ENCODE data around the gene MINDY3.
"Not testable (repeated sequence)": the region's sequence is repeated elsewhere in the genome, so short reads cannot be mapped to it uniquely, and the experiment has no call there.

MINDY3 gene

DNA sequence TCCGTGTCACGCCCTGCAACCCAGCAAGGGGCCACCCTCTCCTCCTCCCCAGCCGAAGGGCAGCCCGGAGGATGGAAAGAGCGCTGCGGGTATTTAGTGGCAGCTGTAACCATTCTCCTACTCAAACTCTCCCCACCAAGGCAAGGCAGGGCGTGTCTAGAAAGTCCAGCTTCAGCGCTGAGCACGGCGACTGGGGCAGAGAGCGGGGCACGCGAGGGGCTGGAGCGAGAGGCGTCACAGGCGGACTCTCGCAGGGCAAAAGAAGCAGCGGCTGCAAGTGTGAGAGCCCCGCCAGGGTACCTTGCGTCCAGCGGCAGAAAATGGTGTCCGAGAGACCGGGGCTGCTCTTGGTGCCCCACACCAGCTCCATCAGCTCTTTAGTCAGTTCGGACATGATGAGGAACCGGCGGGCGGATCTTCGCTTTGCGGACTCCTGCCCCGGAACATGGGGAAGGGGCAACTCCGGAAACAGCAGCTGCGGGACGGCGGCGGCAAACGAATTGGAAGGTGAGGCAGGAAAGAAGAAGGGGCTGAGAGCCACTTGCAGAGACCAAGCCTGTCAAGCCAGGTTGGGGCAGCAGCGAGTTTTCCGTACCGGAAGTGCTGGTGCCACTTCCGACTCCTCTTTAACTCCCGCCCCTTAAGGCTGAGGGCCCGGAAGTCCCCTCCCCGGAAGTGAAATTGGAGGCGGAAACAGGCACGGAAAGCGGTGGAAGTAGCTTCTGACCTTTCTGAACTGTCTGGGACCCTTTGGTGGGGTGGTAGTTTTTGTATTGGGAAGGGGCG is at the start of gene MINDY3:
MINDY3 (minus strand) TSS at position 602 of the 786 bp plus-strand sequence; CDS start at position 394, 208 bp downstream.
- peak within 1 kb of the TSS; percentile 90 for H3K4me3 ChIP-seq (ENCODE audit: low read depth, low read length)

DNA sequence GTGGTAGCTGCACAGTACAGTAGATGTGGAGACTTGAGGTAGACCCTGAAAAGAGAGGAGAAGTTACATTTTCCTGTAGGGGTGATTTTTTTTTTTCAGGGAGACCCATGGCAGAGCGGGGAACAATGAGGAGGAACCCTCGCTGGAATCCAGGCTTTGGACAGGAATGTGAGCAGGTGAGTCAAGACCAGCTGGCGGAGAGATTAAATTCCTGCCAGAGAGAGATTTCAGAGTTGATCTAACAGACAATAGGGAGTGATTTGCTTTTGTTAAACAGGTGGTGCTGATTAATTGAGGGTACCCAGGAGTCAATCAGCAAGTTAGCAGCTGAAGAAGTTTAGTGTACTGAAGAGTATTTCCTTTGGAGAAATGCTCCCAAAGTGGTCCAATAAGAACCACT is 41.6 kb upstream of the MINDY3 start:
- H3K4me3 ChIP-seq (ENCODE audit: low read depth, low read length): no peak overlapping the region

DNA sequence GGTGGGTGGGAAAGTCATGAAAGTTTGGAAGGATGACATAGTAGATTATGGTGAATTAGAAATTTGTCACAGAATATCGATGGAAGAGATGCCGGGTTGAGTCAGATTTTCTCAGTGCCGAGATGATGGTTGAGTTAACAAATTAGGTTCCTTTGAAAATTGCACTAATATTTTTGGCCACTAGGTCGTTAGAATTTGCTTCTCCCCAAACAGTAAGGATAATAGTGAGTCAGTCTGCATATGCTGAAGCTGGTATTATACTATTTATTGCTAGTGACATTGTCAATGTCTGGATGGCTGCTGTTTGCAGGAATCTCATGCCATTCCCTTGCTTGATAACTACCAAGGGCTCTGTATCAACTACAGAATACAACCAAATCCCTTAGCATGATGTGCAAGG is 37.7 kb upstream of the MINDY3 start:
- no peak overlapping the region for H3K4me3 ChIP-seq (ENCODE audit: low read depth, low read length)

DNA sequence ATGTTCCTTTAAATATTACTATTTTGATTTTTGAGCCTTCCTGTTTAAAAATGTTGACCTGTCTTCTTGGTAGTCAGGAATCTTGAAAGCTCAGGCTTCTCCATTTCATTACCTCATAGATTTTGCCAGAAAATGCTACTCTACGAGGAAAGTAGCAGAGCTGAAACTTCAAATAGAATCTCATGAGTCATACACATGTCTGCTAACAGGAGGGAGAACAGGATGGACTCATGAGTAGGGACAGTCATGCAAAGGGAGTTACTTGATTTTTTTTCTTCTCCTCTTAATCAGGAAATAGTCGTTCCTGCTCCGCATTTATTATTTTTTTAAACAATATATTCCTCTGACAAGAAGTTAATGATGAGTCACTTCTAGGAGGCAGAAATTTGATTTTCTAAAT is 37.0 kb upstream of the MINDY3 start:
- no peak overlapping the region for H3K4me3 ChIP-seq (ENCODE audit: low read depth, low read length)

DNA sequence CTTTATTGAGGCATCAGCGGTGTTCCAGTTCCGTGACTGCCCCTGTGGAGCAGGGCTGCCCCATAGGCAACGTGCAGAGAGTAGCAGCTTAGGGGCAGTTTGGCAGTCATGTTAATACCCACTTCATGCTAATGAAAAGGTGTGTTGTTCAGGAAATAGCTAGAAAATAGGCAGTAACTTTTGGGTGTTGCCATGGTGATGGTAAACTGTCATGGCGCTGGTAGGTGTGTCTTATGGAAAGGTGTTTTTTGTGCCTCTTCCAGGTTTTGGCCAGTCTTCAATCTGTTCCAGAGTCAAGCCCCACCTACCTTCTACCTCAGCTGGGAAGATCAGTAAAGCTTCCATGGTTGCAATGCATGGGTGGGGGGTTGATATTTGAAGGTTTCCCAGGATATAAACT is 36.3 kb upstream of the MINDY3 start:
- no peak overlapping the region for H3K4me3 ChIP-seq (ENCODE audit: low read depth, low read length)

DNA sequence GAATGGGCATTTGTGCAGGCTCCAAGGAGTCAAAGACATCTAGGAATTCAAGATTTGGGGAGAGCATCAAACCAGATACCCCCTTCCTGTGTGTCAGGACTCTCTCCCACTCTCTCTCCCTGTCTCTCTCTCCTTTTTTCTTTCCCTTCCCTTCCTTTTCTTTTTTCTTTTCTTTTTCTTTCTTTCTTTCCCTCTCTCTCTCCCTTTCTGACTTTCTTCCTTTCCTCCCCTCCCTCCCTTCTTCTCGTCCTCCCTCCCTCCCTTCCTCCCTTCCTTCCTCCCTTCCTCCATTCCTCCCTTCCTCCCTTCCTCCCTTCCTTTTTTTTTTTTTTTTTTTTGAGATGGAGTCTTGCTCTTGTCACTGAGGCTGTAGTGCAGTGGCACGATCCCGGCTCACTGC is 24.1 kb upstream of the MINDY3 start:
- H3K4me3 ChIP-seq (ENCODE audit: low read depth, low read length): no peak overlapping the region

DNA sequence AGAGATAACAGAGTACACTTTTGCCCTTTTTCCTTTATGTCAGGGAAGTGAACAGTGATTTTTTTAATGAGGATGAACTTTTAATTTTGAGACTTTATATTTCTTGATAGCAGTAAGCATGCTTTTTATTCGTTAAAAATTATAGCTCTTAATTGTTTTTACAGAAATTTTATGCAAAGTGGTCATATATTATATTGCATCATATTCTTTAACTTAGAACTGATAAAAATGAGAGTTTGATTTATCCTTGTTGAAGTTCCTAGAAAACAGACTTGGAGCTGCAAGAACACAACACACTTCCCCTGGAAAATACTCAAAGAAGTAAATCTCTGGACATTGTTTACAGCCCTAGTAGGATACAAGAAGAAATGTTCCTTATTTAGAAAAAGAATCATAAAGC is 21.2 kb upstream of the MINDY3 start:
- no peak overlapping the region for H3K4me3 ChIP-seq (ENCODE audit: low read depth, low read length)

DNA sequence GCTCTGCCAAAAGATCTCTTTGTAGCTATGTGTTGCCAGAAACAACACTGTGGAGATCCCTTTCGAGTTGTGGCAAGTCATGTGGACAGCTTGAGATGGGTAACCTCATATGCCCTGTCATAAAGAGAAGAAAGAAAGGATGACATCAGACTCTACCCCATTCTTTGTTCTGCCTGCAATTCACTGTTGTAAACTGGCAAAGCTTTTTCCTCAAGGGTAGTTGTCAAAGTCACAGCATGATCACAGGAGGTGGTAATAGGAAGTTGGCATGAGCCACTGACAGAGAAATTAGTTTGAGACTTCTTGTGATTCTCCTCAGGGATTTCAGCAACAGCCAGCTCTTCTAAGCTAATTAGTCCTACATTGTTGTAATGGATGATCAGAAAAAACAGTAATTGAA is 19.4 kb upstream of the MINDY3 start:
- no peak overlapping the region for H3K4me3 ChIP-seq (ENCODE audit: low read depth, low read length)

DNA sequence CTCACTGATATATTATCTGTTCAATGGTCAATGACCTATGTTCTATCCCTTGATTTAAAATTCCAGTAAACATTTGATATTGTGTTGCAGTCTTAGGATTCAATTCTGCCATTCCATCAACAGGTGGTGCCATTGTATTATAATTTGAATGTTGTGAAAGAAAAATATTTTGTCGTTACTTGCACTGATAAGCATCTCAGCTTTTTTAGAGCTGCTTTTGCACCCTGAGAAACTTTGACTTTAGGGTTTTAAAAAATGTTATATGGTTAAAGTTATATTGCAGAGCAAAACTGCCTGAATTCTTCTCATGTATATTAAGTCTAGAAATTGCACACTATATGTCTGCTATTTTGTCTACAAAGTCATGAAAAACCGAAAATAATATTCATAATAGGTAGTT is 18.8 kb upstream of the MINDY3 start:
- H3K4me3 ChIP-seq (ENCODE audit: low read depth, low read length): no peak overlapping the region

DNA sequence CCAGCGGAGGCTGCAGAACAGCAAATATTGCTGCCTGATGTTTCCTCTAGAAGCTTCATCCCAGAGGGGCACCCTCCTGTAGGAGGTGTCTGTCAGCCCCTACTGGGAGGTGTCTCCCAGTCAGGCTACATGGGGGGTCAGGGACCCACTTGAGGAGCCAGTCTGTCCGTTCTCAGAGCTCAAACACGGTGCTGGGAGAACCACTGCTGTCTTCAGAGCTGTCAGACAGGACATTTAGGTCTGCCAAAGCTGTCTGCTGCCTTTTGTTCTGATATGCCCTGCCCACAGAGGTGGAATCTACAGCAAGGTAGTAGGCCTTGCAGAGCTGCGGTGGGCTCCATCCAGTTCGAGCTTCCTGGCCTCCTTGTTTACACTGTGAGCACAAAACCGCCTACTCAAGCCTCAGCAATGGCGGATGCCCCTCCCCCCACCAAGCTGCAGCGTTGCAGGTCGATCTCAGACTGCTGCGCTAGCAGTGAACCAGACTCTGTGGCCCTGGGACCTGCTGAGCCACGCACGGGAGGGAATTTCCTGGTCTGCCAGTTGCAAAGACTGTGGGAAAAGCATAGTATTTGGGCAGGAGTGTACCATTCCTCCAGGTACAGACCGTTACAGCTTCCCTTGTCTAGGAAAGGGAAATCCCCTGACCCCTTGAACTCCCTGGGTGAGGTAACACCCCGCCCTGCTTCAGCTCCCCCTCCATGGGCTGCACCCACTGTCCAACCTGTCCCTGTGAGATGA is 17.7 kb upstream of the MINDY3 start:
- H3K4me3 ChIP-seq (ENCODE audit: low read depth, low read length): no peak overlapping the region

DNA sequence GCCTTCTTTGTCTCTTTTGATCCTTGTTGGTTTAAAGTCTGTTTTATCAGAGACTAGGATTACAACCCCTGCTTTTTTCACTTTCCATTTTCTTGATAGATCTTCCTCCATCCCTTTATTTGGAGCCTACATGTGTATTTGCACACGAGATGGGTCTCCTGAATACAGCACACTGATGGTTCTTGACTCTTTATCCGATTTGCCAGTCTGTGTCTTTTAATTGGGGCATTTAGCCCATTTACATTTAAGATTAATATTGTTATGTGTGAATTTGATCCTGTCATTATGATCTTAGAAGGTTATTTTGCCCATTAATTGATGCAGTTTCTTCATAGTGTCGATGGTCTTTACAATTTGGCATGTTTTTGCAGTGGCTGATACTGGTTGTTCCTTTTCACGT is 16.0 kb upstream of the MINDY3 start:
- H3K4me3 ChIP-seq (ENCODE audit: low read depth, low read length): not testable (repeated sequence)

DNA sequence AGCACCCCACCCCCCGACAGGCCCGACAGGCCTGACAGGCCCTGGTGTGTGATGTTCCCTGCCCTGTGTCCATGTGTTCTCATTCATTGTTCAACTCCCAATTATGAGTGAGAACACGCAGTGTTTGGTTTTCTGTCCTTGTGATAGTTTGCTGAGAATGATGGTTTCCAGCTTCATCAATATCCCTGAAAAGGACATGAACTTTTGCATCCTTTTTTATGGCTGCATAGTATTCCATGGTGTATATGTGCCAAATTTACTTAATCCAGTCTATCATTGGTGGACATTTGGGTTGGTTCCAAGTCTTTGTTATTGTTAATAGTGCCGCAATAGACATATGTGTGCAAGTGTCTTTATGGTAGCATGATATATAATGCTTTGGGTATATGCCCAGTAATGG is 12.3 kb upstream of the MINDY3 start:
- not testable (repeated sequence) for H3K4me3 ChIP-seq (ENCODE audit: low read depth, low read length)

DNA sequence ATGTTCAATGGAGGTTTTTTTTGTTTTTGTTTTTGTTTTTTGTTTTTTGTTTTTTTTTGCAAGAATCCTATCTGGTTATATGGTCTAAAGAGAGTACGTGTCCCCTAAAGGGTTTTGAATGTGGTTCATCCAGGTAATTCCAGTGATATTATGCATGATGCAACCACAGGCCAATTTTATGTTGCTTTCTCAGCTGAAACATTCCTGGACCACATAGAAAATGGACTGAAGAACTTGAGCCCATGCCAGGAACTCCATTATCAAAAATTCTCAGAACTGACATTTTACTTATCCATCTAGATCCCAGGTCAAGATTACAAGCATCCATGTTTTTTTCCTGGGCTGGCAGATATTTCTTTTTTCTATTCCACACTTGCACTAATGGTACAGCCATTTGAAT is 11.5 kb upstream of the MINDY3 start:
- no peak overlapping the region for H3K4me3 ChIP-seq (ENCODE audit: low read depth, low read length)

DNA sequence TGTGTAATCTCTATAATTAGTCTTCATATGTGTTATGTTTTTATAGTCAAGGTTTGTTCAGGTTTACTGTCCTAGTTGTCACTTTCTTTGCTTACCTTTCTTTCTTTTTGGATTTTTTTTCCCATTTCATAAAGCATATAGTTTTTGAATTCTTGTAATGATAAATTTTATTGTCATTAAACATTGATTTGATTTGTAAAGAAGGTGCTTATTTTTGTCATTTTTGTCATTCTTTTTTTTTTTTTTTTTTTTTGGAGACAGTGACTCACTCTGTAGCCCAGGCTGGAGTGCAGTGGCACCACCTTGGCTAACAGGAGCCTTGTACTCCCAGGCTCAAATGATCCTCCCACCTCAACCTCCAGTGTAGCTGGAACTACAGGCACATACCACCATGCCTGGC is 9.6 kb upstream of the MINDY3 start:
- H3K4me3 ChIP-seq (ENCODE audit: low read depth, low read length): no peak overlapping the region

DNA sequence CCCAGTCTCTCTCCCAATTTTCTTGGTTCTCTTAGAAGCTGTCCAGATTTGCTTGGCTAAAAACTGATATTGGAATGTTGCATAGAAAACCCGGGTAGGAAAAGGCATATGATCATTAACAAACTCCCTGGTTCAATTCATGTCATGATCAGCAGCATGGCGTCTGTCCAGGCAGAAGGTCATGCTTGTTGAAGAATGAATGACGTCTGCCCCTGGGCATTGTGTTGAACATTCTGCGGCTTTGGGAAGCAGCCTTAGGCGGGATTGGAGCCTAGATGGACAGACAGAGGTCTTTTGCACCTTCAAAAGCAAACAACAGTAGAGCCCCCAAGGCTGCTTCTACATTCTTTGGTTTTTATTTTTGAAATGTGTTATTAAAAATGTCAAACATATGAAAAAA is 7.7 kb upstream of the MINDY3 start:
- no peak overlapping the region for H3K4me3 ChIP-seq (ENCODE audit: low read depth, low read length)

DNA sequence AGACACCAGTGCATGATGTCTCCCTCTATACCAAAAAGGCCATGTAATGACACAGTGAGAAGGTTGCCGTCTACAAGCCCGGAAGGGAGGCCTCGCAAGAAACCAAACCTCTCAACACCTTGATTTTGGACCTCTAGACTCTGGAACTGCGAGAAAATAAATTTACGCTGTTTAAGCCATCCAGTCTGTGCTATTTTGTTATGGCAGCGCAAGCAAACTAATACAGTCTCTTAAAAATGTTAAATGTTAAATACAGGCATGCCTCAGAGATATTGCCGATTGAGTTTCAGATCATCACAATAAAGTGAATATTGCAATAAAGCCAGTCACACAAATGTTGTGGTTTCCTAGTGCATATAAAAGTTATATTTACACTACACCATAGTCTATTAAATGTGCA is 5.0 kb upstream of the MINDY3 start:
- H3K4me3 ChIP-seq (ENCODE audit: low read depth, low read length): no peak overlapping the region

DNA sequence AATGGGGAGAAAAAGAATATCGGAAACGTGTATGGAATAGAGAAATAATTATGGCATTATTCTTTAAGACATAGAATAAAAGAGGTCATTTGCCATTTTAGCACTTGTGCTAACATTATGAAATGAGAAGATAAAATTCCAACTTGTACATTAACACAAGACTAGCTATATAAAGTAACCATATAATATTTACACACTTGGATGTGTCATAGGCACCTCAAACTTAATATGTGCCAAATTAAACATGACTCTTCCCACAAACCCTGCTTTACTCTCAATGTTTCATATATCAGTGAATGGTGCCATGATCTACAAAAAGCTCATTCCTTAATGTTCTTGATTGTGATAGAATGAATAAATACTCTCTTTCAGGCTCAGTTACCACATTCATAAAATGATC is 4.1 kb upstream of the MINDY3 start:
- H3K4me3 ChIP-seq (ENCODE audit: low read depth, low read length): no peak overlapping the region

DNA sequence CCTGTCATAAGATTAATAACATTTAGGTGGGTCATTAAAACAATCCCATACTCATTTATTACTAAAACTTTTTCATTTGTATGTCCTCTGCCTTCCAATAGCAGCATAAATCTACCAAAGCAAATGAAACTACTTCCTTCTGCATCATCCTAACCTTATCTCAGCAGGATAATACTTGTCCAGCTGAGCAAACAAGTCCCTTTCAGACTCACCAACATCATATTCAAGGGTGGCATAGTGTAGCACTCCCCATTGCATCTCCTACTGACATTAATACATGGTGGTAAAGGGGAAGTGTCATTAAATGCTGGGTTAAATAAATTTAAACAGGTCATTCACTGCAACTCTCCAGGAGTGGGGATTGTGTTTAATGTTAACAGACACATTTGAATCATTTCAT is 3.4 kb upstream of the MINDY3 start:
- no peak overlapping the region for H3K4me3 ChIP-seq (ENCODE audit: low read depth, low read length)

DNA sequence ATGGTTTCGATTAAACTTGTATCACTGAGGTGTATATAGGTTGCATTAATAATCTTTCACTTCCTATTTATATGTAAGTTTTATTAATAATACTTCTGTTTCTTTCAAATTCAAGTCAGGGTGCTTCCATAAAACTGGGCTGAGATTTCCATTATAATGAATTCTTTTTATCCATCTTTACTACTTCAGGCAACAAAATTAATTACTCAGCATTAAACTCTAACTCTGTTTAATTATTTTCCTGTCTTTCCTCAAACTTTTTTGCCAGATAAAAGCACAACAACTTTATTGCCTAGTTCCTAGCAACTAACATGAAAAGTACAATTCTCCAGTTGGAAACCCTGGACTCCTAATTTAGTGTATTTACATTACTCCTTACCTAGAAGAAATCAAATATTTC is 3.0 kb upstream of the MINDY3 start:
- H3K4me3 ChIP-seq (ENCODE audit: low read depth, low read length): no peak overlapping the region

DNA sequence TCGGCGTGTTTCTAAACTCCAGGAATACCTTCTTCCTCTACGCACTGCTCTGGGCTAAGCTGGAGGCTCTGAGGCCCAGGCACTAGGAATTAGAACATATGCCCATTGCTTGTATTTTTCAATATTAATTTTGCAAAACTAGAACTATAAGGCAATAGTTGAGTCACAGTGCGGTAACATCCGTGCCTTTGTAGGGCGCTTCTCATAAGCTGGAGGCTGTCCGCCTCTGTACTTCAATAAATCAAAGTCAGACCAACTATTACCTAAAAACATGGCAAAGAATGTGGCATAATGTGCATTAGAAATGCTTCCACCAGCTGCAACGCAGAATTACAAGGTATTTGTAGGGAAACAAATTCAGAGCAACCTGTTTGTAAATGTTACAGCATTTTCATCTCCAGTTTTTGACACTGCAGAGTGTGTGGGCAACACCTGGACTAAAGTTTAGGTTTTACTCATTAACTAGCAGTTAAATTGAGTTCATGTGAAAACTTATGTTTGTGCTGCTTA is 440 bp upstream of the MINDY3 start:
- H3K4me3 ChIP-seq (ENCODE audit: low read depth, low read length): peak overlapping the region; percentile 90

DNA sequence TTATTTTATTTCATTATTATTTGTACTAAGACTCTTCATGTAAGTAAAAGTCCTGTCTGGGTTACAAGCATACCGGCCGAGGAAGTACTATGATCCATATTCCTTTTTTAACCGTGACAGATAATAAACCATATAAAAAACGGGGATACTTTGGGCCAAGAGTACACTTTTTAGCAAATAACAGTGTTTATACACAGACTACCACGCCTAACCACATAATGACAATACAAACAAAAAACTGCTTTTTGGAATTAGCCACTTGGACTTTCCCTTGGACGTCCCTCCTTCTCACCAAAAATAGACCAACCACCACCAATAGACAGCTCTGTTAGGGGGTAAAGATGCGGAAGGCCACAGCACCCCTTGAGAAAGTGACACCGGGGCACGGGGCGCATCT is 800 bp downstream of the MINDY3 start:
- peak overlapping the region; percentile 90 for H3K4me3 ChIP-seq (ENCODE audit: low read depth, low read length)

DNA sequence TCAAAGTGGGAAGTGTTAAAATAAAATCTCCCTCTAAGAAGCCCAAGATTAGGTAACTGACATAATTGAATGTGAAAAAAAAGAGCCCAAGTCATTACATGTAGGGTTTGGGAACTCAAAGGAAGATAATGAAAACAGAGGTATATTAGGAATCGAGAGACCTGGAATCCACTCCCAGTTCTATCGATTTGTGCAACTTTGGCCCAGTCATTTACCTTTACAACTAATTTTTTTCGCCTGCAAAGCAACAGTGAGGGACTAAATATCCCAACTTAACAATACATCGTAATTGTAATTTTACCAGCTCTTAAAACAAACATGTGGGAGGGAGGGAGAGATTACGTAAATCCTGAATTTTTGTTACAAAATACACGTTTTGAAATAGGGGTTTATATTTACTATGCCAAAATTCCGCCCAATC is 1.4 kb downstream of the MINDY3 start:
- H3K4me3 ChIP-seq (ENCODE audit: low read depth, low read length): no peak overlapping the region

Data from iPS-11a (cell line).